ENCODE data around the gene KRTAP5-11.
A peak's percentile ranks its signal among the peaks of the same experiment; 100 is the strongest.
"Not testable (repeated sequence)": the region's sequence is repeated elsewhere in the genome, so short reads cannot be mapped to it uniquely, and the experiment has no call there.

KRTAP5-11 gene

DNA sequence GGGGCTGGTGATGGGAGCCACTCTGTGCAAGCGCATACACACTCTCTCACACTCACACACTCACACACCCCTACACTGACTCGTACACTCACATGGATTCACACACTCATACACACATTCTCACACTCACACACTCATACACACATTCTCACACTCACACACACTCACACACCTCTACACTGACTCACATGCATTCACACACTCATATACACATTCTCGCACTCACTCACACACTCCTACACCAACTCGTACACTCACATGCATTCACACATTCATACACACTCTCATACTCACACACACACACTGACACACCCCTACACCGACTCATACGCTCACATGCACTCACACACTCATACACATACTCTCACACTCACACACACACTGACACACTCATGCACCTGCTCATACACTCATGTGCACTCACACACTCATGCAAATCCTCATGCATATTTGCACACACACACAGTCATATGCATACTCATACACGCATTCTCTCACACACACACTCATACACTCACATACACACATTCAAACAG lies 5.1 kb downstream of the KRTAP5-11 start:
- no peak for DNase-seq (ENCODE audit: low read depth)
- TF ChIP-seq, protein P1, sequence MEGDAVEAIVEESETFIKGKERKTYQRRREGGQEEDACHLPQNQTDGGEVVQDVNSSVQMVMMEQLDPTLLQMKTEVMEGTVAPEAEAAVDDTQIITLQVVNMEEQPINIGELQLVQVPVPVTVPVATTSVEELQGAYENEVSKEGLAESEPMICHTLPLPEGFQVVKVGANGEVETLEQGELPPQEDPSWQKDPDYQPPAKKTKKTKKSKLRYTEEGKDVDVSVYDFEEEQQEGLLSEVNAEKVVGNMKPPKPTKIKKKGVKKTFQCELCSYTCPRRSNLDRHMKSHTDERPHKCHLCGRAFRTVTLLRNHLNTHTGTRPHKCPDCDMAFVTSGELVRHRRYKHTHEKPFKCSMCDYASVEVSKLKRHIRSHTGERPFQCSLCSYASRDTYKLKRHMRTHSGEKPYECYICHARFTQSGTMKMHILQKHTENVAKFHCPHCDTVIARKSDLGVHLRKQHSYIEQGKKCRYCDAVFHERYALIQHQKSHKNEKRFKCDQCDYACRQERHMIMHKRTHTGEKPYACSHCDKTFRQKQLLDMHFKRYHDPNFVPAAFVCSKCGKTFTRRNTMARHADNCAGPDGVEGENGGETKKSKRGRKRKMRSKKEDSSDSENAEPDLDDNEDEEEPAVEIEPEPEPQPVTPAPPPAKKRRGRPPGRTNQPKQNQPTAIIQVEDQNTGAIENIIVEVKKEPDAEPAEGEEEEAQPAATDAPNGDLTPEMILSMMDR (conservative IDR thresholded peaks at IDR 0.05; ENCODE audit: low read depth, low read length) = no peak
- no peak overlapping the region for H3K4me3 ChIP-seq (ENCODE audit: low read depth, low read length)

- not testable (repeated sequence) for H3K4me3 ChIP-seq (ENCODE audit: low read depth, low read length); DNase-seq (ENCODE audit: low read depth)
Observed at GRCh38 chr11:71576688-71577465, 5.8 kb downstream of the KRTAP5-11 start.

DNA sequence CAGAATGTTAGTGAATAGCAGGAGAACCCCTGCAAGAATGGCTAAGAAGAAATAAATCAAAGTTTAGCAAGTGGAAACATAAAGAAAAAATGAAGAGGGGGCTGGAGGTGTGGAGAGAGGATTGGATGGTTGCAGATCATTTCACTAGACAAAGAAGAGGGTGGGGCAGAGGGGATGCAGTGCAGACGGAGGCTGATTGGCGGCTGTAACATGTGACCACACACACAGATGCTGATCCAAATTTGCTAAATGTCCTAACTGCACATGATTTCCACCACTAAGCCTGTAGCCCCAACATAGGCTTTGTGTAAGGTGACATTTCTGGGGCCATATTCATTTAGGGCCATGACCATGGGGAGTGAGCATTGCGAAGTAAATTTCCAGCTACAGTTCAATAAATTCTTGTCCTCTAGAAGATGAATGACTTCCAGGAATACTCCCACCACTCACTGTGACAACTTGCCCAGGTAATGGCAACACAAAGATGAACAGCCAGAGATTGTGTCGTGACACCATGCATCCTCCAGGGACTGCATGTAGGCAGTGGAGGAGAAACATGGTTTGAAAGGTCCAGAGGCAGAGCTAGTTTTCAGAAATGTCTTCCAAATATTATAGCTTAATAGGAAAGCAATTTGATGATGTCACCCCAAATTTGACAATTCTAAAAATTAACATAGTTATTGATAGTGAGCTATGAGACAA lies 6.8 kb downstream of the KRTAP5-11 start:
- DNase-seq (ENCODE audit: low read depth) = no peak
- TF ChIP-seq, protein P1 (conservative IDR thresholded peaks at IDR 0.05; ENCODE audit: low read depth, low read length) = no peak
- no peak overlapping the region for H3K4me3 ChIP-seq (ENCODE audit: low read depth, low read length)

DNA sequence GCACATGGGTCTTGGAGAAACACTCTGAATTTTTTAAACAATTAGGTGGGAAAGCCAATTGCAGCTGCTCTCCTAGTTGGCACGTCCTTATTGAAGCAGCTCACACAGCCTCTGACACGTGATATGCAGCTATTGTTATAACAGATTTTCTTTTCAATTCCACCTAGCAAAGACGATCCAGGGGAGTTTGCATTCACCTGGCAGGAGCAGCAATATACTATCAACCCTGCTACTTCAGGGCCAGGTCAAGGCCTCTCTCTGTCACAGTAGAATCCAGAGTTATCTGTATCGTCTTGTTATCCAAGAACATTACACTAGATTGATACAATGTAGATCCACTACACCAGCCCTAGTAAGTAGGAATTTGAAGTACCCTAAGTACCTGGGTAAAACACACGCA lies 8.3 kb downstream of the KRTAP5-11 start:
- no peak overlapping the region for H3K4me3 ChIP-seq (ENCODE audit: low read depth, low read length)
- DNase-seq (ENCODE audit: low read depth) = no peak
- TF ChIP-seq, protein P1 (conservative IDR thresholded peaks at IDR 0.05; ENCODE audit: low read depth, low read length) = no peak

DNA sequence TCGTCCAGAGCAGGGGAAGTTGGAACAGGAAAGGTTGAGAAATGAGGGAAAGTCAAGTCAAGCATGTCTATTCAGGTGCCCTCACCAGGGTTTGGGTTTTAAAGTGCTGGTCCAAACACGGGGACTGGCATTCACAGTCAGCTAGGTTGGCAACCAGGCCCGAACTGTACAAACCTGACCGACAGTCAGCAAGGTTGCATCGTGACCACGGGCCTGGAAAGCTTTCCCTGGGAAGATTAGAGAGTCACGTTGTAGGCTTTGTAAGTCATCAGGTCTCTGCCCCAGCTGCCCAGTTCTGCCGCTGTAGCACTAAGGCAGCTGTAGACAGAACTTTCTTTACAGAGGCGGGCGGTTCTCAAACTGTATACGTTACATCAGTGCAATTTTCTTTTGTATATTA lies 9.9 kb downstream of the KRTAP5-11 start:
- H3K4me3 ChIP-seq (ENCODE audit: low read depth, low read length) = no peak overlapping the region
- no peak for DNase-seq (ENCODE audit: low read depth)
- TF ChIP-seq, protein P1 (conservative IDR thresholded peaks at IDR 0.05; ENCODE audit: low read depth, low read length) = no peak

GRCh38 chr11:71571101-71571850 lies 11.4 kb downstream of the KRTAP5-11 start:
- not testable (repeated sequence) for DNase-seq (ENCODE audit: low read depth); H3K4me3 ChIP-seq (ENCODE audit: low read depth, low read length)

- TF ChIP-seq, protein P1 (conservative IDR thresholded peaks at IDR 0.05; ENCODE audit: low read depth, low read length) = no peak
- DNase-seq (ENCODE audit: low read depth) = peak; percentile 16
- H3K4me3 ChIP-seq (ENCODE audit: low read depth, low read length) = no peak overlapping the region
Observed at GRCh38 chr11:71568704-71569349, 13.8 kb downstream of the KRTAP5-11 start.

- DNase-seq (ENCODE audit: low read depth) = peak; percentile 9
- H3K4me3 ChIP-seq (ENCODE audit: low read depth, low read length) = not testable (repeated sequence)
Observed at GRCh38 chr11:71567633-71568032, 15.0 kb downstream of the KRTAP5-11 start.

- not testable (repeated sequence) for H3K4me3 ChIP-seq (ENCODE audit: low read depth, low read length); DNase-seq (ENCODE audit: low read depth)
Observed at GRCh38 chr11:71566626-71567599, 15.8 kb downstream of the KRTAP5-11 start.

Data from choroid plexus epithelial cell (primary cell).